MM.1S (cell line): Measurements from ENCODE around the gene CCNJL.

Experiments
- CTCF ChIP-seq: fragments of 300-600 bp; sonication (generic); IDR thresholded peaks from 2 replicates; pipeline ENCODE4 v1.5.1; 2016; ENCODE audit warnings: antibody characterized with exemption, low read length, mixed read lengths
- EZH2 ChIP-seq: fragments of 300-600 bp; sonication (generic); optimal IDR thresholded peaks from 2 replicates; pipeline ENCODE3; 2017; ENCODE audit warnings: low read depth, mild to moderate bottlenecking, antibody characterized with exemption, low read length, mixed read lengths

DNA sequence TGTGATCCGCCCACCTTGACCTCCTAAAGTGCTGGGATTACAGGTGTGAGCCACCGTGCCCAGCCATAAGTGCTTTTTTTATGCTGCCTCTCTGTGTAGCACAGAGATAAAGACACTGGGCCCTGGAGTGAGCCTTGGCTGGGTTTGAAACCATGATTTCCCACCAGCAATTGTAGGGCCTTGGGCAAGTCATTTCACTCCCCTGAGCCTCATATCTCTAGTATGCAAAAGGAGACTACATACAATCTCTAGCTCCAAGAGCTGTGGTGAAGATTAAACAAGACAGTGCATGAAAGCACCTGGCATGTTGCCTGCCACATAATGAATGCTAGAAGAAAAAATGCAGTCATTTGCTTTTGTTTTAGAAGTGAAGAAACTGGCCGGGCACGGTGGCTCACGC, 79.1 kb downstream of the CCNJL start:
- TF ChIP-seq CTCF, result no peak
- TF ChIP-seq EZH2, result no peak
